ENCODE results near the gene ESYT1.
A peak's percentile ranks its signal among the peaks of the same experiment; 100 is the strongest.

- peak in 1 of 5 experiments; percentile 23 for TF ChIP-seq CTCF (IDR thresholded peaks at IDR 0.05)
- TF ChIP-seq POLR2A (IDR thresholded peaks at IDR 0.05): peak in 1 of 2 donors; percentile 49
- peak in 1 of 2 donors; percentile 91 for TF ChIP-seq EP300 (IDR thresholded peaks at IDR 0.05)
Observed at GRCh38 chr12:56079723-56080555, 48.1 kb upstream of the ESYT1 start, which contains the start of gene ERBB3.
